Hematopoietic multipotent progenitor cell treated with erythropoietin and hydrocortisone succinate and interleukin-3 and kit ligand, for 15 days (in vitro differentiated cells): Measurements from ENCODE around the gene MPLKIP.
A peak's percentile ranks its signal among the peaks of the same experiment; 100 is the strongest.
"Not testable (repeated sequence)": the region's sequence is repeated elsewhere in the genome, so short reads cannot be mapped to it uniquely, and the experiment has no call there.

ENCODE experiments used
- DNase-seq: peaks from one replicate; pipeline ENCODE4 v3.0.0-alpha.2; 2015; ENCODE audit warnings: low spot score

The MPLKIP gene

GRCh38 chr7:40134428-40135316 is at the start of gene MPLKIP, which contains the start of gene SUGCT:
Gene MPLKIP, minus strand, starts transcription at chr7:40134622. Its CDS starts 55 bp downstream, at chr7:40134567.
Gene SUGCT, plus strand, starts transcription at chr7:40135005.
- DNase-seq, result peak; percentile 89

DNA sequence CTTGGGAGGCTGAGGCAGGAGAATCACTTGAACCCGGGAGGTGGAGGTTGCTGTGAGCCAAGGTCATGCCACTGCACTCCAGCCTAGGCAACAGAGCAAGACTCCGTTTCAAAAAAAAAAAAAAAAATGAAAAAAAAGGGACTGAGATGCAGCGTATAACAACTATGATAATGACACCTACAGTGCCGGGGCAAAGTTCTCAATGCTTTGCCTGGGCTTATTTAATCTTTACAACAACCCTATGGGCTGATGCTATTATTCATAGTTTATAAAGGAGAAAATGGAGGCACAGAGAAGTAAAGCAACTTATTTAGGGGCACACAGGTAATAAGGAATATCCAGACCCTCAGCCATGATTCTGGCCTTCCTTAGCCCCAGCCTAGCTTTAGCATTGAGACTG is 48.0 kb upstream of the MPLKIP start:
- no peak for DNase-seq

DNA sequence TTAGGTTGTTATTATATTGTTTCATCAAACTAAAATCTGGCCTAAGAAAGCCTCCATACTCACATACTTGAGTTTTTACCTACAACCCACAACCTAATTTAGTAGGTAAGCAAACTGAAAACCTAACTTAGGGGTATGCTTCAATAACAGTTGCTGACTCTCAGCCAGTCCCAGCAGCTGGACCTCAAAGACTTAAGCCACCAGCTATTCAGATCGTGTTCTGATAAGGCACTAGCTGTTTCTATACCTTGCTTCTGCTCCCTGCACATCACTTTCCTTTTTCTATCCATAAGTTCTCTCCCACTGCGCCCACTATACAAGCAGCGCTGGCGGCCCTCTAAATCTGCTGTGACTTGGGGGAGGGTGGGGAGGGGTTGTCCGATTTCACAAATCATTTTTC is 42.6 kb upstream of the MPLKIP start:
- no peak for DNase-seq

DNA sequence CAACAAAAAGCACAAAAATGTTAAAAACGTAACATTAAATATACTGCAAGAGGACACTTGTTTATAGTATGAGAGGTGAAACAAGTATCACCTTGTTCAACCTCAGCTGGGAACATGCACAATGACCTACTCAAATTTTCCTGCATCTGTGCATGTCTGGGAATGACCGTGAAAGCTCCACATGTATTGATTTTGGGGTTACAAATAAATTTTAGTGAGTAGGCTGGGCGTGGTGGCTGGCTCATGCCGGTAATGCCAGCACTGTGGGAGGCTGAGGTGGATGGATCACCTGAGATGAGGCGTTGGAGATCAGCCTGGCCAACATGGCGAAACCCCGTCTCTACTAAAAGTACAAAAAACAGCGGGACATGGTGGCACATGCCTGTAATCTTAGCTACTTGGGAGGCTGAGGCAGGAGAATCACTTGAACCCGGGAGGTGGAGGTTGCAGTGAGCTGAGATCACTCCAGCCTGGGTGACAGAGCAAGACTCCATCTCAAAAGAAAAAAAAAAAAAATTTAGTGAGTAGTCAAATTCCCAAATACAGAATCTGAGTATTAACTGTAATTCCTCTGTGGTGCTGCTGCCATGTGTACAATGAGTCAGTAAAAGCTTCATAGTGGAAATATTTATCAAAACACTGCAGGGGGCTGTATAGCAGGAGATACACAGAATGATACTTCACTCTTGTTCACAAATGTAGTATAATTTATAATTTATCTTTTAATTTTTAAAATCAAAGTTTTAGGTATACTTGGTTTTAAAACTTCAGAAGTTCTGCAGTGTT is 41.5 kb upstream of the MPLKIP start:
- DNase-seq, result no peak

DNA sequence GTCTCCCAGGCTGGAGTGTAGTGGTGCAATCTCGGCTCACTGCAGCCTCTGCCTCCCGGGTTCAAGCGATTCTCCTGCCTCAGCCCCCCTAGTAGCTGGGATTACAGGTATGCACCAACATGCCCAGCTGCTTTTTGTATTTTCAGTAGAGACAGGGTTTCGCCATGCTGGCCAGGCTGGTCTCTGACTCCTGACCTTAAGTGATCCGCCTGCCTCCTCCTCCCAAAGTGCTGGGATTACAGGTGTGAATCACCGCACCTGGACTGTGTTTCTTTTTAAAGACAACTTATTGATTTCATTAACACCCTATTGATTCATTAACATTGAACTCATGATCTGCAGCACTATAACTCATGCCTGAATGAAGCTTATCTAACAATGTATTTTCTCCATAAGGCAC is 40.8 kb upstream of the MPLKIP start:
- not testable (repeated sequence) for DNase-seq

GRCh38 chr7:40173121-40173520 is 38.7 kb upstream of the MPLKIP start:
- not testable (repeated sequence) for DNase-seq

DNA sequence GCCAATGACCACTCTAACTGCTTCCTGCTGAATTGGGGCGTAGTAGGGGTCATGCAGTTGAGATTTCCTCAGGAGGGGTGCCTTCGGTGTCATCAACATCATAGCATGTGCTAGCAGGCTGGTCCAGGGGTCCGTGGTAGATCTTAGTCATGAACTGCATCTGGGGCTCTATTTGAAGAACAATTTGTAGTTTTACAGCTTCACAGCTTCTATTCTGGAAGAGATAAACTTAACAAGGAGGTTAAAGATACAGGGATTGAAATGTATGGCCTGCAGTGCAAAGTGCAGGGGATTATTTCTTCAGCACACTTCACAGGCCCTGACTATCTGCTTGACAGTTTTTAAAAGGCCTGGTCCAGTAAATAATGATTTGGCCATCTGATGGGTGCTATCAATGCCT is 33.8 kb upstream of the MPLKIP start:
- DNase-seq, result not testable (repeated sequence)

- DNase-seq, result no peak
These were observed 32.9 kb upstream of the MPLKIP start for GRCh38 chr7:40167291-40167690.

DNA sequence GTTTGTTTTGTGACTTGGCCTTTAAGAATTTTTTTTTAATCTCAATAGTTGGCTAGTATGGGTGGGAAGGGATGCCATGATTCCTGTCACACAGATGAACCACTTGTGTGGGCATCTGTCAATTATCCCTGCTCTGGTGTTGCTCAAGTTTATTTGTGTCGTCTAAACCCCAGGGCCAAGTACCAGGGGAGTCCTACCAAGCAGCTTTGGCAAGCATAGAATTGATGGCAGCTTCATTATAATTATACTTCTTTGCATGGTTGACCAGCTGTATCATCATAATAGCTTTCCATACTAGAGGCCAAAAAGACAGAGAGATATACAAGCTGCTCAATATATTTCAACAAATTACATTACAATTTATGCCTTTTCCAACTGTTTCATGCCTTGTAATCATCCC is 30.8 kb upstream of the MPLKIP start:
- DNase-seq, result no peak

GRCh38 chr7:40162516-40162915 is 28.1 kb upstream of the MPLKIP start:
- no peak for DNase-seq

DNA sequence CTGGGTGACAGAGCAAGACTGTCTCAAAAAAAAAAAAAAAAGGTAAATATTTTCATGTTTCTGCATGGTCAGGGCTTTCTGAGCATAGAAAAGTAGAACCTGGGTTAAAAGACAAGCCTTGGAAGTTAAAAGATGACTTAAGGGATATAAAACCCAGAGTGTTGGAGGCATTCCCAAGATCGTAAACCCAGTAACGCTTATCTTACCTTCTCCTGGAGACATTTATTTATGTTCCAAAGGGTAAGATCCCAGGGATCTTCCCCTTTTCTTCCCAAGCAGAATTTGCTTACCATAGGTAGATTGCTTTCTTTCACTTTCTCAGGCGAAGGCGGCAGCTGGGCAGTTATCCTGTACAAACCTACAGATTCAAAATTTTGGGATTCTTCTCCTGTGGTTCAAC is 22.6 kb upstream of the MPLKIP start:
- DNase-seq, result no peak

GRCh38 chr7:40151504-40151903 is 17.1 kb upstream of the MPLKIP start:
- no peak for DNase-seq

DNA sequence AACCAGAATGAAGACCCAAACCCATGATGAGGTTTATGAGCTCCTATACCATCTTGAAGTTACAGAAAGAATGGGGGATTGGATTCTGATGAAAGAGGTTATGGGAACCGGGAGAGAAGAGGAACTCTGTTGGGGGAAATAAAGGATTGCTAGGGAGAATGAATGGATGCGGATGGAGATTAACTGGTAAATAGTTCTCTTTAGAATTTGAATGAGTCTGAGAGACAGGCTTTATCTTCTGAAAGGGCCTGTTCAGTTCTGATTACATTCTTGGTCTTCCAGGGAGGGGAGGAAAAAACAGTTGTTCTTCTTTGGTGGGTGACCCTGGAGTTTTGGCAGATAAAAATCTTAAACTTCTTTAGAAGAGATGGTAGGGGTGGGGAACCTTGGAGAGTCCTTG is 14.2 kb upstream of the MPLKIP start:
- no peak for DNase-seq

- DNase-seq, result not testable (repeated sequence)
These were observed 13.8 kb upstream of the MPLKIP start for GRCh38 chr7:40148247-40148580.

DNA sequence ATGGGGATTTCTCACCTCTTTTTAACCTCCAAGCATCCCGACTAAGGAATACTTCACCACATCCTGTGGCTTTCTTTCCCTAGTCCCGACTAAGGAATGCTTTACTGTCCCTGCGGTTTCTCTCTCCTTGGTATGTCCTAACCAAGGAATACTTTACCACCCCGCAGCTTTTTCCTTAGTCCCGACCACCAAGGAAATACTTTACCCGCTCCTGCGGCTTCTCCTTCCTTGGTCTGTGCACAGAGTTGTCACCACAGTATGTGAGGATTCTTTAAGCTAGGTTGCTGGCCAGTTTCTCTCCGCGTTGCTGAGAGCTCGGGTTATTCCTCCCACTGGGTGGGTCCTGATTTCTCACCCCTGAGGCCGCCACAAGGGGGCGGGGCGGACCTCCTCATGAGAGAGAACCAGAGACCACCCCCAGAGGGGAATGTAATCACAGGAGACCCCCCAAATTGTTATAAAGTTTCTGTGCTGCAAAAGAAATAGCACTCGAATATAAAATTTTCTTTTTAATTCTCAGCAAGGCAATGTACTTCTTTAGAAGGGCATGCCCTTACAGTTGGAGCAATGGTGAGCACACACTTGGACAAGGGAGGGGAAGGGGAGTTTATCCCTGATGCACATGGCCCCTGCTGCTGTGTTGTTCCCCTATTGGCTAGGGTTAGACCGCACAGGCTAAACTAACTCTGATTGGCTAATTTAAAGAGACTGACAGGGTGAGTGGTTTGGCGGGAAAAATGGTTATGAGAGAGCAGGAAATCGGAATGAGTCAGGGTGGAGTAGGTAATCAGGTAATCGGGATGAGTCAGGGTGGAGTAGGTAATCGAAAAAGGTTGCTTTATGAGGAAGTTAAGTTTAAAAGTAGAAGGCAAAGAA is 13.2 kb upstream of the MPLKIP start:
- no peak for DNase-seq

DNA sequence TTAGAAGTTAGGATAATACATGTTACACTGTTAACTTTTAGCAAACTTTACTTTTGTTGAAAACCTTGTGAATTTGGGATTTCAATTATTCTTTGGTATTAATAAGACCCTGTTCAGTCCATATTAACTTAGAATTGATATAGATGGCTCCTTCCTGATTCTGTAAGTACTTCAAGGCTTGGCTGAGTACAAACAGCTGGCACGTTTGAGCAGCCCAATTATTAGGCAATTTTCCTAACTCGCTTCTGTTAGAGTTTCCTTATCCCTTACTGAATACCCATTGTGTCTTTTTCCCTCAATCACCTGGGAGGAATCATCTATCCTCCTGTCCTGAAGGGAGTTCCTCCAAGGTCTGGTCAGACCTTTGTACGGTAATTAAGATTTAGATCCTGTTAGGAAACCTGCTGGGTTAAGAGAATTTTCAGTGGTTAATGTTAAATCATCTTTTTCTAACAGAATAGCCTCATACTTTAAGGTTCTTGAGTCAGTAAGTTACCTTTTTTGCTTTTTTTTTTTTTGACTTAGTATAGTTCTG is 11.2 kb upstream of the MPLKIP start:
- DNase-seq, result not testable (repeated sequence)

DNA sequence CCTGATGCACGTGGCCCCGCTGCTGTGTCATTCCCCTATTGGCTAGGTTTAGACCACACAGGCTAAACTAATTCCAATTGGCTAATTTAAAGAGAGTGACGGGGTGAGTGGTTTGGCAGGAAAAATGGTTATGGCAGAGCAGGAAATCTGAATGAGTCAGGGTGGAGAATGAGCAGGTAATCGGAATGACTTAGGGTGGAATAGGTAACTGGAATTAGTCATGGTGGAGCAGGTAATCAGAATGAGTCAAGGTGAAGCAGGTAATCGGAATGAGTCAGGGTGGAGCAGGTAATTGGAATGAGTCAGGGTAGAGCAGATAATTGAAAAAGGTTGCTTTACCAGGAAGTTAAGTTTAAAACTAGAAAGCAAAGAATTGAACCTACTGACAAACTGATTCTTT is 7.5 kb upstream of the MPLKIP start:
- DNase-seq, result not testable (repeated sequence)

DNA sequence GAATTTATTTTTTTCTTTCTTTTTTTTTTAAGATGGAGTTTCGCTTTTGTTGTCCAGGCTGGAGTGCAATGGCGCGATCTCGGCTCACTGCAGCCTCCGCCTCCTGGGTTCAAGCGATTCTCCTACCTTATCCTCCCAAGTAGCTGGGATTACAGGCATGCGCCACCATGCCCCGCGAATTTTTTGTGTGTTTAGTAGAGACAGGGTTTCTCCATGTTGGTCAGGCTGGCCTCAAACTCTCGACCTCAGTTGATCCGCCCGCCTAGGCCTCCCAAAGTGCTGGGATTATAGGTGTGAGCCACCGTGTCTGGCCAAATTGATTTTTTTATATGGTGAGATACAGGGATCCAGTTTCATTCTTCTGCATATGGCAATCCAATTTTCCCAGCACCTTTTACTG is 5.5 kb upstream of the MPLKIP start:
- not testable (repeated sequence) for DNase-seq

DNA sequence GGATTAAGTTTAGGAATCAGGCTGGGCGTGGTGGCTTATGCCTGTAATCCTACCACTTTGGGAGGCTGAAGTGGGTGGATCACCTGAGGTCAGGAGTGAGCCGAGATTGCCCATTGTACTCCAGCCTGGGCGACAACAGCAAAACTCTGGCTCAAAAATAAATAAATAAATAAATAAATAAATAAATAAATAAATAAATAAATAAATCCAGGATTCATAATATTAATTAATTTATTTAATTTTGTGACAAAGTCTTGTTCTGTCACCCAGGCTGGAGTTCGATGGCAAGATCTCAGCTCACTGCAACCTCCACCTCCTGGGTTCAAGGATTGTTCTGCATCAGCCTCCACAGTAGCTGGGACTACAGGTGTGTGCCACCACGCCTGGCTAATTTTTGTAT is 4.6 kb upstream of the MPLKIP start:
- DNase-seq, result no peak

DNA sequence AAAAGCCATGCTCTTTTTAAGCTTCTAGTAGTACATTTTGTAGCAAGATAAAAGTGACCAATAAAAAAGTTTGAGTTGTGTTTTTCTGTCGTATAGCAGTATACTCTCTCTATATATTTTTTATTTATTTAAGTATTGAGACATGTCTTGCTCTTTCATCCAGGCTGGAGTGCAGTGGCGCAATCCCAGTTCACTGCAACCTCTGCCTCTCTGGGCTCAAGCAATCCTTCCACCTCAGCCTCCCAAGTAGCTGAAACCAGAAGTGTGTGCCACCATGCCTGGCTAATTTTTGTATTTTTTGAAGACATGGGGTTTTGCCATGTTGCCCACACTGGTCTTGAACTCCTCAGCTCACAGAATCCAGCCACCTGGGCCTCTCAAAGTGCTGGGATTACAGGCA is 3.1 kb upstream of the MPLKIP start:
- DNase-seq, result no peak

- DNase-seq, result no peak
These were observed 842 bp upstream of the MPLKIP start for GRCh38 chr7:40135317-40135610.
